GM12878 (cell line): ENCODE results near the gene TSPAN31.

ENCODE experiments used
- CEBPB ChIP-seq, 2 experiments: fragments of 150-350 bp in 1 of 2; IDR thresholded peaks; 2 replicates each; pipeline ENCODE4 v1.6.1; 2012 to 2014; ENCODE audit warnings: low read depth in 2 of 2, low read length in 2 of 2, borderline replicate concordance in 1 of 2, inconsistent platforms in 1 of 2
- CTCF ChIP-seq, 3 experiments: IDR thresholded peaks in 2 of 3; conservative IDR thresholded peaks in 1 of 3; 2 replicates each; pipeline ENCODE4 v1.5.1; 2011; ENCODE audit warnings: low read depth in 3 of 3, low read length in 3 of 3, mild to moderate bottlenecking in 3 of 3, control low read depth in 2 of 3, moderate library complexity in 2 of 3, inconsistent platforms in 1 of 3, mixed read lengths in 1 of 3; ENCODE audit not compliant: control insufficient read depth in 2 of 3, insufficient read depth in 1 of 3; ENCODE audit errors: extremely low read depth in 1 of 3
- EGR1 ChIP-seq, 2 experiments: IDR thresholded peaks; 1 replicate in 1 of 2; 2 replicates in 1 of 2; pipeline ENCODE4 v1.6.1; 2011 to 2012; ENCODE audit warnings: low read depth in 2 of 2, low read length in 2 of 2, borderline replicate concordance in 1 of 2, mild to moderate bottlenecking in 1 of 2, moderate library complexity in 1 of 2
- EZH2 ChIP-seq: IDR thresholded peaks from 2 replicates; pipeline ENCODE4 v1.6.1; 2012; ENCODE audit warnings: low read depth, mild to moderate bottlenecking, control low read depth, inconsistent platforms, low read length, borderline replicate concordance; ENCODE audit not compliant: control insufficient read depth
- FOXK2 ChIP-seq: fragments of 450-650 bp; IDR thresholded peaks from 2 replicates; pipeline ENCODE4 v1.6.1; 2017; ENCODE audit warnings: mild to moderate bottlenecking, moderate library complexity
- FOXM1 ChIP-seq: IDR thresholded peaks from 2 replicates; pipeline ENCODE4 v1.6.1; 2012; ENCODE audit warnings: low read depth, mild to moderate bottlenecking, inconsistent platforms, low read length, moderate library complexity
- POLR2A ChIP-seq: IDR thresholded peaks from 2 replicates; pipeline ENCODE4 v1.6.1; 2011; ENCODE audit warnings: low read depth, mild to moderate bottlenecking, low read length
- POLR2AphosphoS2 ChIP-seq: IDR thresholded peaks from 2 replicates; pipeline ENCODE4 v1.6.1; 2011; ENCODE audit warnings: low read depth, mild to moderate bottlenecking, low read length, improper control_type of control experiment, moderate library complexity
- POLR2AphosphoS5 ChIP-seq: IDR thresholded peaks from 2 replicates; pipeline ENCODE4 v1.6.1; 2011; ENCODE audit warnings: mild to moderate bottlenecking, low read length, inconsistent platforms
- RAD21 ChIP-seq: IDR thresholded peaks from 2 replicates; pipeline ENCODE4 v1.6.1; 2011; ENCODE audit warnings: mild to moderate bottlenecking, low read depth, low read length, moderate library complexity; ENCODE audit not compliant: insufficient read depth
- SMC3 ChIP-seq: IDR thresholded peaks from 2 replicates; pipeline ENCODE4 v1.6.1; 2011; ENCODE audit warnings: low read length, improper control_type of control experiment, borderline replicate concordance
- SP1 ChIP-seq: IDR thresholded peaks from one replicate; pipeline ENCODE4 v1.6.1; 2011; ENCODE audit warnings: low read depth, low read length
- TF ChIP-seq, protein P1 (sequence below): fragments of 450-650 bp; IDR thresholded peaks from 2 replicates; pipeline ENCODE4 v1.6.1; 2017; ENCODE audit warnings: mild to moderate bottlenecking

DNA sequence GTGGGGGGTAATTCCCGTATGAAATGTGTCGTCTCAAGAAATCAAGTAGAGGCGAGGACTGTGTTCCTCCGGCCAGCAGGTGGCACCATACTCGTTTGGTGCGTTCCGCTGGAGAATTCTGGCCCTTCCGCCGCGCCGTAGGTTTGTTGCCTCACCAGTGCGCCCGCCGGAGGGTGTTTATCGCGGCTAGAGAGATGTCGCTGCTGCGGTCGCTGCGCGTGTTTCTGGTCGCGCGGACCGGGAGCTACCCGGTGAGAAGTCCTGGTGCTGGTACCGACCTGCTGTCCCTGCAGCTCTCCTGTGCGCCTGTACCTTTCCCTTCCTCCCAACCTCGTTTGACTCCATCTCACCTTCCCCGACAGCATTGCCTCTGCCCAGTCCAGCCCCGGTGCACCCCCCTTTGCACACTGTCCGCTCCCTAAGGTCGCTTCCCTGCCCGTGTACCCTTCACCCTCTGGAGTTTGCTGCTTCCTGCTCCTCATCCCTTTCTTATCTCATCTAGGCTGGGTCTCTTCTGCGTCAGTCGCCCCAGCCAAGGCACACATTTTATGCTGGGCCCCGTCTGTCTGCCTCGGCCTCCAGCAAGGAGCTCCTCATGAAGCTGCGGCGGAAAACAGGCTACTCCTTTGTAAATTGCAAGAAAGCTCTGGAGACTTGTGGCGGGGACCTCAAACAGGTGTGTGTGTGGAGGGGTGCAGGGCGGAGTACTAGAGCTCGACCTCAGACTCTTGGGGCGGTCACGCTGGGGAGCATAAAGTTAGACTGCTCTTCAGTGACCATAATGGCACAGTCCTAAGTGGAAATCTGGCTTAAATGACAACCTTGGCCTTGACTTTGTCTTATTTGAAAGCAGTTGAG lies 38.0 kb downstream of the TSPAN31 start, which contains the start of gene TSFM:
- TF ChIP-seq, protein P1, sequence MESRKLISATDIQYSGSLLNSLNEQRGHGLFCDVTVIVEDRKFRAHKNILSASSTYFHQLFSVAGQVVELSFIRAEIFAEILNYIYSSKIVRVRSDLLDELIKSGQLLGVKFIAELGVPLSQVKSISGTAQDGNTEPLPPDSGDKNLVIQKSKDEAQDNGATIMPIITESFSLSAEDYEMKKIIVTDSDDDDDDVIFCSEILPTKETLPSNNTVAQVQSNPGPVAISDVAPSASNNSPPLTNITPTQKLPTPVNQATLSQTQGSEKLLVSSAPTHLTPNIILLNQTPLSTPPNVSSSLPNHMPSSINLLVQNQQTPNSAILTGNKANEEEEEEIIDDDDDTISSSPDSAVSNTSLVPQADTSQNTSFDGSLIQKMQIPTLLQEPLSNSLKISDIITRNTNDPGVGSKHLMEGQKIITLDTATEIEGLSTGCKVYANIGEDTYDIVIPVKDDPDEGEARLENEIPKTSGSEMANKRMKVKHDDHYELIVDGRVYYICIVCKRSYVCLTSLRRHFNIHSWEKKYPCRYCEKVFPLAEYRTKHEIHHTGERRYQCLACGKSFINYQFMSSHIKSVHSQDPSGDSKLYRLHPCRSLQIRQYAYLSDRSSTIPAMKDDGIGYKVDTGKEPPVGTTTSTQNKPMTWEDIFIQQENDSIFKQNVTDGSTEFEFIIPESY = no peak
- no peak for TF ChIP-seq EZH2
- peak; percentile 87 to 96 (median 96) for TF ChIP-seq CTCF (IDR thresholded peaks at IDR 0.05 in 2 of 3, conservative IDR thresholded peaks at IDR 0.05 in 1 of 3; ENCODE audit: control insufficient read depth in 2 of 3, extremely low read depth in 1 of 3, insufficient read depth in 1 of 3, low read depth in 3 of 3, low read length in 3 of 3)
- peak; percentile 27; the same call in 1 of the 2 replicates for TF ChIP-seq RAD21
- peak; percentile 94 for TF ChIP-seq POLR2AphosphoS5
- peak; percentile 45; the same call in 1 of the 2 replicates for TF ChIP-seq SMC3
- TF ChIP-seq FOXK2 = peak; percentile 85
- TF ChIP-seq POLR2AphosphoS2 = peak; percentile 74; the same call in 1 of the 2 replicates
- TF ChIP-seq SP1 = peak; percentile 59
- peak in 1 of 2 experiments; percentile 87; a peak in 2 of 3 replicates for TF ChIP-seq EGR1 (IDR thresholded peaks at IDR 0.05; ENCODE audit: borderline replicate concordance in 1 of 2, low read depth in 2 of 2, low read length in 2 of 2)
- peak; percentile 52; the same call in 1 of the 2 replicates for TF ChIP-seq FOXM1
- peak; percentile 96 for TF ChIP-seq POLR2A
- TF ChIP-seq CEBPB (IDR thresholded peaks at IDR 0.05; ENCODE audit: borderline replicate concordance in 1 of 2, low read depth in 2 of 2, low read length in 2 of 2) = 0 out of 4 replicates have a peak, but pooled peaks of 1 of the 2 experiments have one; percentile 31
